Body of pancreas (tissue), 4 donors: ENCODE data around the gene CARD16. TPM values are rescaled to one million over a fixed set of nuclear protein-coding genes. Genes with fewer than 3 reads are reported as not detected.

ENCODE experiments used
- ATAC-seq: fragments of 150-250 bp; one replicate; pipeline ENCODE4 v1.9.1; 2016
- DNase-seq, 4 donors: peaks; one replicate each; pipeline ENCODE4 v3.0.0-alpha.2; 2019
- H3K27ac ChIP-seq, 4 donors: fragments of 200-600 bp; sonication (generic); 1 replicate in 3 of 4; 2 replicates in 1 of 4; pipeline versions ENCODE4 v1.5.1 to v1.6.1; 2016 to 2019; ENCODE audit warnings: mild to moderate bottlenecking in 1 of 4, mixed read lengths in 1 of 4, moderate library complexity in 1 of 4
- H3K27me3 ChIP-seq, 2 donors: fragments of 200-600 bp; sonication (generic); one replicate each; pipeline ENCODE4 v1.6.0; 2016; ENCODE audit warnings: mild to moderate bottlenecking in 1 of 2
- H3K36me3 ChIP-seq, 2 donors: fragments of 200-600 bp; sonication (generic); replicated peaks in 1 of 2; 2 replicates each; pipeline ENCODE4 v1.5.1; 2016; ENCODE audit warnings: low read depth in 2 of 2; ENCODE audit not compliant: insufficient read depth in 1 of 2
- H3K4me1 ChIP-seq: fragments of 200-600 bp; sonication (generic); one replicate; pipeline ENCODE4 v1.6.0; 2016
- H3K4me3 ChIP-seq, 2 donors: fragments of 200-600 bp; sonication (generic); 1 replicate in 1 of 2; 2 replicates in 1 of 2; pipeline ENCODE4 v1.5.1; 2016 to 2019
- H3K9me3 ChIP-seq, 3 donors: fragments of 200-600 bp; sonication (generic); 1 replicate in 2 of 3; 2 replicates in 1 of 3; pipeline ENCODE4 v1.5.1; 2016
- CTCF ChIP-seq, 7 experiments: fragments of 450-650 bp in 4 of 7; fragments of 200-600 bp in 3 of 7; sonication (generic) in 3 of 7; IDR thresholded peaks; one replicate each; pipeline ENCODE4 v1.5.1; 2016 to 2019; ENCODE audit warnings: antibody characterized with exemption in 7 of 7
- POLR2A ChIP-seq, 3 donors: fragments of 450-650 bp; IDR thresholded peaks; one replicate each; pipeline ENCODE4 v1.6.1; 2016; ENCODE audit warnings: antibody characterized with exemption in 3 of 3, mild to moderate bottlenecking in 2 of 3
- WGBS, 2 donors: methylation state at CpG; one replicate each; pipeline ENCODE4 v1.1.5; 2017; 5-methylcytosine and 5-hydroxymethylcytosine counted together
- intact Hi-C: fragments of 100-400 bp; cut with DNase I; formaldehyde crosslinking; loops from one replicate; pipeline ENCODE4 v1.15.1; 2023
- total RNA-seq, 2 donors: library from RNA; depleted of rRNA; stranded (reverse); fragments of >200 nt; gene quantifications; one replicate each; pipeline ENCODE4 v1.1.0, GENCODE V29; 2016

The CARD16 gene
- total RNA-seq, 2 donors from 2014 or later: 4.0 to 6.0 TPM

GRCh38 chr11:105027678-105028077 lies 17.5 kb downstream of the CARD16 start:
- 51 to 70% methylated on average over 3 of the region's 3 CpGs for WGBS, 2 donors
- H3K27ac ChIP-seq: no peak overlapping the region
- ATAC-seq (no peak), DNase-seq (no peak)
- no peak for TF ChIP-seq POLR2A (IDR thresholded peaks at IDR 0.05)
- TF ChIP-seq CTCF (IDR thresholded peaks at IDR 0.05): no peak
- H3K4me3 ChIP-seq: no peak overlapping the region
- intact Hi-C loops: no loop called here
- no peaks in the 10 kb centered on the region for H3K9me3 ChIP-seq
- no peaks in the 10 kb centered on the region for H3K27me3 ChIP-seq
- no peaks in the 10 kb centered on the region for H3K4me1 ChIP-seq
- H3K36me3 ChIP-seq: no peaks in the 10 kb centered on the region

- H3K4me3 ChIP-seq: no peak overlapping the region
- no peaks in the 10 kb centered on the region for H3K9me3 ChIP-seq
- TF ChIP-seq CTCF (IDR thresholded peaks at IDR 0.05): no peak
- no peak for TF ChIP-seq POLR2A (IDR thresholded peaks at IDR 0.05)
- no peak overlapping the region for H3K27ac ChIP-seq
- no peaks in the 10 kb centered on the region for H3K36me3 ChIP-seq
- no peaks in the 10 kb centered on the region for H3K4me1 ChIP-seq
- intact Hi-C loops: no loop called here
- DNase-seq: no peak
- WGBS, 2 donors: 33 to 58% methylated on average over 1 of the region's 1 CpG
- H3K27me3 ChIP-seq: no peaks in the 10 kb centered on the region
- ATAC-seq: no peak
Observed at GRCh38 chr11:105024394-105024793, 20.7 kb downstream of the CARD16 start.

GRCh38 chr11:105023003-105023402 lies 22.1 kb downstream of the CARD16 start, which contains the start of gene CASP5:
Gene CASP5 (minus strand): TSS chr11:105023168. CDS start chr11:105023136, 32 bp downstream.
- Histone ChIP-seq H3K27me3 (no peaks in the 10 kb centered on the region), H3K27ac (no peak within 1 kb of the TSS), H3K4me1 (no peaks in the 10 kb centered on the region), H3K4me3 (no peak within 1 kb of the TSS), H3K9me3 (no peaks in the 10 kb centered on the region), H3K36me3 (no peaks in the 10 kb centered on the region)
- intact Hi-C loops: no loop called here
- TF ChIP-seq POLR2A (IDR thresholded peaks at IDR 0.05) (no peak), CTCF (IDR thresholded peaks at IDR 0.05) (no peak)
- no peak for ATAC-seq
- DNase-seq: no peak

GRCh38 chr11:105022527-105022926 lies 22.6 kb downstream of the CARD16 start:
- intact Hi-C loops: no loop called here
- TF ChIP-seq CTCF (IDR thresholded peaks at IDR 0.05) (no peak), POLR2A (IDR thresholded peaks at IDR 0.05) (no peak)
- no peak overlapping the region for H3K27ac ChIP-seq

GRCh38 chr11:105007463-105007862 lies 37.7 kb downstream of the CARD16 start:
- no peak overlapping the region for H3K4me3 ChIP-seq
- TF ChIP-seq CTCF (IDR thresholded peaks at IDR 0.05) (no peak), POLR2A (IDR thresholded peaks at IDR 0.05) (no peak)
- H3K4me1 ChIP-seq: no peaks in the 10 kb centered on the region
- no peaks in the 10 kb centered on the region for H3K9me3 ChIP-seq
- DNase-seq (no peak), ATAC-seq (no peak)
- no peaks in the 10 kb centered on the region for H3K27me3 ChIP-seq
- H3K36me3 ChIP-seq: no peaks in the 10 kb centered on the region
- intact Hi-C loops: no loop called here
- no peak overlapping the region for H3K27ac ChIP-seq

More at GRCh38 chr11:105022527-105022926, 22.6 kb downstream of the CARD16 start:
- Histone ChIP-seq H3K9me3 (no peaks in the 10 kb centered on the region), H3K4me3 (no peak overlapping the region), H3K36me3 (no peaks in the 10 kb centered on the region), H3K27me3 (no peaks in the 10 kb centered on the region), H3K4me1 (no peaks in the 10 kb centered on the region)
- no peak for DNase-seq
- ATAC-seq: no peak
- WGBS, 2 donors: 19 to 30% methylated on average over 2 of the region's 2 CpGs
